Stimulated activated naive CD8-positive, alpha-beta T cell treated with anti-CD3 and anti-CD28 coated beads, Interleukin-15, Interleukin-2, amounts not matched to agents 100 U/mL and 50 U/mL, for 24 hours (primary cell): ENCODE data around the gene KRTAP9-7.

Source experiments
- ATAC-seq: fragments of 150-1000 bp; cut with Tn5 transposase; one replicate; pipeline ENCODE4 v1.10.0; 2021
- DNase-seq: peaks from one replicate; pipeline ENCODE4 v3.0.0; 2021

KRTAP9-7 gene

GRCh38 chr17:41322094-41322902, 46.8 kb downstream of the KRTAP9-7 start:
- no peak for DNase-seq
- ATAC-seq: peak; percentile 45

- no peak for DNase-seq
- ATAC-seq: no peak
Observed at GRCh38 chr17:41322903-41323895, 47.7 kb downstream of the KRTAP9-7 start.

DNA sequence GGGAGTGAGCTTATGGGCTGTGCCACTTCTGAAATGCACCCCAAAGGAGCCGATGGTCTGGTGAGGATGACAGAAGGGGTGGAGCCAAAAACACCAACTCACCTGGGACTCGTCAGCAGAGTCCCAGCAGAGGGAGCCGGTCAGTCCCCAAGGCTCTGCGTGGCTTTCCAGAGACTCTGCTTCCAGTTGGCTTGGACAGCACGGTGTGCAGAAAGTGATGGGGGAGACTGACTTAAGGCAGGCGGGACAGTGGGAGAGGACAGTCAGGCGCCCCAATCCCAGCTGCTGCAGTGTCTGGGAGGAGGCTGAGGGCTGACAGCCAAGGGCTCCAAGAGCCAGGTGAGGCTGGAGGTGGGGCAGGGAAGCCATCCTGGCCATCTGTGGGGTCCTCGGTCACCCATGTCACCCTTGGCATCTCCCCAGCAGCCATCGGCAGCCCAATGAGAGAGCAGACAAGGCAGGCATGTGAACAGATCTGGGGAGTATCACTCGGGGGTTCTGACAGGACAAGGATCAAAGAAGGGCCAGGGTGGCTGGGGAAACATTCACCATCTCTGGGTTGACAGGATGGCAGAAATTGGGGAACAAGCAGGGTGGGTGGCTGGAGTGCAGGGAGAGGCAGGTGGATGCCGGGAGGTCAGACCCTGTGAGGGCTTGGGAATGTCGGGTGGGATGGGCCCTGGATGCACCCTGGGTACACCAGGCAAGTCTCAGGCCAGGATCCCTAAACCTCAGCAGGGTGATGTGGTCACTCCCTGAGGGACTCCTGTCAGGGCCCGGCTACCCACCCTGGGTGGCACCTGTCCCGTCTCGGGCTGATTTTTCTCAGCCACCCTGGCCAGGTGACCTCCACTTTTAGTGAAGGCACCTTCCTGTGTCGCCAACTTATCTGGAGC, 48.9 kb downstream of the KRTAP9-7 start:
- DNase-seq: no peak
- no peak for ATAC-seq

GRCh38 chr17:41325126-41325525, 49.6 kb downstream of the KRTAP9-7 start:
- ATAC-seq (no peak), DNase-seq (no peak)

- ATAC-seq (no peak), DNase-seq (no peak)
Observed at GRCh38 chr17:41325611-41326010, 50.1 kb downstream of the KRTAP9-7 start.
